Measurements from ENCODE around the gene RAB3C.

The RAB3C gene

GRCh38 chr5:58718269-58718978 is 135.5 kb downstream of the RAB3C start:
- no peak for DNase-seq (ENCODE audit: low read depth in 1 of 2, low spot score in 1 of 2)

- DNase-seq (ENCODE audit: low read depth in 1 of 2, low spot score in 1 of 2), result no peak
Observed at GRCh38 chr5:58722160-58722559, 139.3 kb downstream of the RAB3C start.

GRCh38 chr5:58724992-58725391 is 142.1 kb downstream of the RAB3C start:
- DNase-seq (ENCODE audit: low read depth in 1 of 2, low spot score in 1 of 2), result no peak

GRCh38 chr5:58731641-58732040 is 148.8 kb downstream of the RAB3C start:
- DNase-seq (ENCODE audit: low read depth in 1 of 2, low spot score in 1 of 2), result no peak

GRCh38 chr5:58735637-58736036 is 152.8 kb downstream of the RAB3C start:
- DNase-seq (ENCODE audit: low read depth in 1 of 2, low spot score in 1 of 2), result no peak

- no peak for DNase-seq (ENCODE audit: low read depth in 1 of 2, low spot score in 1 of 2)
Observed at GRCh38 chr5:58736214-58736613, 153.3 kb downstream of the RAB3C start.

GRCh38 chr5:58737671-58738070 is 154.8 kb downstream of the RAB3C start:
- no peak for DNase-seq (ENCODE audit: low read depth in 1 of 2, low spot score in 1 of 2)

GRCh38 chr5:58738336-58738735 is 155.5 kb downstream of the RAB3C start:
- DNase-seq (ENCODE audit: low read depth in 1 of 2, low spot score in 1 of 2), result no peak

- DNase-seq (ENCODE audit: low read depth in 1 of 2, low spot score in 1 of 2), result no peak
Observed at GRCh38 chr5:58739051-58739450, 156.2 kb downstream of the RAB3C start.

- no peak for DNase-seq (ENCODE audit: low read depth in 1 of 2, low spot score in 1 of 2)
Observed at GRCh38 chr5:58740956-58741355, 158.1 kb downstream of the RAB3C start.

DNA sequence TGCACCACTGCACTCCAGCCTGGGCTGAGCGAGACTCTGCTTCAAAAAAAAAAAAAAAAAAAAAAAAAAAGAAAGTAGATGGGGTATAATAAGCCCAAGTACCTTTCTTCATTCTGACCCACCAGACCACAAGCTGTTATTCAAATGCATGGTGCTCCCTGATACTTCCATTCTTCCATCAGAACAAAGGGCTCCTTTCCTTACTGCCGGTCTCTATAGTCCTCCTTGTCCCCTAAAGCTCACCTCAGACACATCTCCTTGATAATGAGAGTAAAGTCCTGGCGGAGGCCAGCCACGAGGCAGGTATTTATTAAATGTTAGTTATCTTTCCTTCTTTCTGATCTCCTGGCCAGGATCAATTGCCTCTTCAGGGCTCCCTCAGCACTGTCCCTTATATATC is 162.5 kb downstream of the RAB3C start:
- no peak for DNase-seq (ENCODE audit: low read depth in 1 of 2, low spot score in 1 of 2)

DNA sequence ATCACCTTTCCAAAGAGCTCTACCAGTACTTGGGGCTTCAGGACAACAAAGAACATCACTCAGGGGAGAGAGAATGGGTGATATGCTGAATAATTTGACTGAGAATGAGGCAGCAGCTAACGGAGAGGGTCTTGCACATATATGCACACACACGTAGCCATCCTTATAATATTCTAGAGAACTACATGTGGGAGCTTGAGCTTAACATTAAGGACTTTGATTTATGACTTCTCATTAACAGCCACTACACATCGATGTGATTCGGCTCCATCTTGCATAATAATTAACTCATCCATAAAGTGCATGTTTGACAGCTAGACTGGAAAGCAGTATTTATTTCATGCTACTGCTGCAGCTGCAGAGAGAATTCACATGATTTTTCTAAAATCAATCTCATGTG is 163.4 kb downstream of the RAB3C start:
- no peak for DNase-seq (ENCODE audit: low read depth in 1 of 2, low spot score in 1 of 2)

GRCh38 chr5:58750036-58750435 is 167.2 kb downstream of the RAB3C start:
- no peak for DNase-seq (ENCODE audit: low read depth in 1 of 2, low spot score in 1 of 2)

DNA sequence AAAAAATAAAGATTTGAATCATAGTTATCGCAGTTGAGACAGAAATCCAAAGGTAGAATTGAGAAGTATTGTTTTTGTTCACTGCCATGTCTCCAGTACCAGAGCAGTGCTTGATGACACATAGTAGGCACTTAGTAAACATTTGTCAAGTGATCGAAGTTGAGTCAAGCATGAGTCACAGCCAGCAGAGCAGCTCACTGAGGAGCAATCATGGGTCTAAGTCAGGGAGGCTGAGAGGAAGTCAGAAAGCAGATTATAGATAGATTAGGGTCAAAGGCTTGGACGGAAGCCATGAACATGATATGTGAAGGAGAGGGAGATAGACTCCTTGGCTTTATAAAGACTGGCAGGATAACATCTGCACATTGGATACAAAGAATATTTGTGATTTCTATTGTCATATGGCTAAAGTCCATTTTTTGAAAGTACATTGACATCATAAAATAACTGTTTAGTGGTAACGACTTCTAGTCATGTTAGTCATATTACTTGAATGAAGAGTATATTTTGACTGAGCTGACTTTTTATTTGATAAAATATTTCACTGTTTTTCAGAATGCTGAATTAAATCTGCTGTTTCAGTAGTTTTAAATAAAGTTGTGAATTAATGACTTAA is 168.5 kb downstream of the RAB3C start:
- no peak for DNase-seq (ENCODE audit: low read depth in 1 of 2, low spot score in 1 of 2)

- DNase-seq (ENCODE audit: low read depth in 1 of 2, low spot score in 1 of 2), result no peak
Observed at GRCh38 chr5:58752104-58752503, 169.2 kb downstream of the RAB3C start.

GRCh38 chr5:58753446-58753845 is 170.6 kb downstream of the RAB3C start:
- no peak for DNase-seq (ENCODE audit: low read depth in 1 of 2, low spot score in 1 of 2)

GRCh38 chr5:58754250-58754649 is 171.4 kb downstream of the RAB3C start:
- DNase-seq (ENCODE audit: low read depth in 1 of 2, low spot score in 1 of 2), result no peak

DNA sequence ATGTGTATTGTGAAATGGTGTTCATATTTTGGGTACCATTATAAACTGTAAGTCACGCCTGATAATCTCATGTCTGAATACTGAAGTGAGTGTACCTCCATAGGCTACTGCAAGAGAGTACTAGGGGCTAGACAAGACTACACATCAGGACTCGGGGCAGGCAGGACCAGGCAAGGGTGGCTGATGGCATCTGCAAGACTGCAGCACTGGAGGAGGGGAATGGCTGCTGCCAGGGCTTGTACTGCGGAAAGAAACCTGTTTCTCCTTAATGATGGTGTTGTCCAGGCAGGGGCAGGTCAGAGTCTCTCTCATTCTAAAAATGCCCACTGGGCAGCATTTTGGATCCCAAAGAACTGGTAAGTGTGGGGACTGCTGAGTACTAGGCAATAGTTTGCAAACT is 172.5 kb downstream of the RAB3C start:
- DNase-seq (ENCODE audit: low read depth in 1 of 2, low spot score in 1 of 2), result no peak

GRCh38 chr5:58759745-58760144 is 176.9 kb downstream of the RAB3C start:
- DNase-seq (ENCODE audit: low read depth in 1 of 2, low spot score in 1 of 2), result no peak

DNA sequence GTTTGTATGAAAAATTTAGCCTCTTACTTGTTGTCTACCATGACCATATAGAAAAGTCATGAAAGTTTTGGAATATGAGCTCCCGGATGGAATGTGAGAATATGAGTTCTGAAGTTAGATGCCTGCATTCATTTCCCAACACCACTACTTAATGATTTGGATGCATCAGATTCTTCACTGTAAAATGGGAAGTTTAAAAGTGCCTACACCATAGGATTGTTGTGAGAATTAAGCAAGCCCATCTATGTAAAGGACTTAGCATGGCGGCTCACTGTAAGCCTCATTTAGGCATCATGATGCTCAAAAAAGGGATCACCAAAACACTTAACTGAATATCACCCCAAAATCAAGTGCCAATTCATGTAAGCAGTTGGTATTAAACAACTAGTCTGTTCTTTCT is 177.3 kb downstream of the RAB3C start:
- DNase-seq (ENCODE audit: low read depth in 1 of 2, low spot score in 1 of 2), result no peak

DNA sequence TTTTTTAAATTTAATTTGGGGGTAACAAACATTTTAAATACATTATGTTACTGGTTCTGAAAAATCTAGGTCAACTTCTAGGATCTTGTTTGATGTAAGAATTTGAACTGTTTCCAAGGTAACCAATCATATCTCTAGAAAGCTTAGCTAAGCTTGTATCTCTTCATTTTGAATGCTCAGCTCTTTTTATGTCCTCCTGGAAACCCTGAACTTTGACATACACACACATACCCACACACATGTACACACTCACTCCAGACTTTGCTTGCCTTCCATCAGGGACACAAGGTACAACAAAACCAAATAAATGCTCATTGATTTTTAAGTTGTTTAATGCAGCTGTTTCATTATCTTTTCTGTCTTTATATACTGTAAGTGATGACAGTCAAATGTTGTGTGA is 178.5 kb downstream of the RAB3C start:
- DNase-seq (ENCODE audit: low read depth in 1 of 2, low spot score in 1 of 2), result no peak

GRCh38 chr5:58763390-58763789 is 180.5 kb downstream of the RAB3C start:
- DNase-seq (ENCODE audit: low read depth in 1 of 2, low spot score in 1 of 2), result no peak

DNA sequence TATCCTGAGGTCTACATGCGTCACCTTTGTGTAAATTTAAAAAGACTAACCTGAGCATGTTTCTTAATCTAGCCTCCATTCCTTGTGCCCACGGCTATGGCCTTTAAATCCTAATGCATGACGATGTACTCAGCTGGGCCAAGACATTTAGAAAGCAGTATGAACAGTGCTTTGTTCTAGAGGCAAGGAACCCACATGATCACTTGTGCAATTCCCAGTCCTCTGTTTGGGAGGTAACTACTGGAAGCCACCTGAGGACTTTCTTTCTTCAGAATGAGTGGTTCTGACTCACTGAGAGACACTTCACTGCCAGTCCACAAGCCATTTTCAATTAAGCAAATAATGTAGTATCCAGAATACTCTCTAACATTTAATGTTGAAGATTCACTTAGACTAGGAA is 181.3 kb downstream of the RAB3C start:
- DNase-seq (ENCODE audit: low read depth in 1 of 2, low spot score in 1 of 2), result no peak
